SW480 (cell line): Measurements from ENCODE around the gene AMH.
"Not testable (repeated sequence)": the region's sequence is repeated elsewhere in the genome, so short reads cannot be mapped to it uniquely, and the experiment has no call there.

Source experiments
- DNase-seq: peaks from one replicate; pipeline ENCODE4 v3.0.0-alpha.2; 2016; ENCODE audit warnings: low spot score

AMH gene

GRCh38 chr19:2249010-2249866 is at the start of gene AMH:
Gene AMH (plus strand): TSS chr19:2249323. CDS start chr19:2249333, 10 bp downstream.
- no peak for DNase-seq

GRCh38 chr19:2199861-2200623 is 49.1 kb upstream of the AMH start:
- no peak for DNase-seq

- not testable (repeated sequence) for DNase-seq
Observed at GRCh38 chr19:2200624-2201294, 48.4 kb upstream of the AMH start.

- no peak for DNase-seq
Observed at GRCh38 chr19:2201473-2202148, 47.5 kb upstream of the AMH start.

GRCh38 chr19:2202366-2202765 is 46.8 kb upstream of the AMH start:
- DNase-seq: no peak

GRCh38 chr19:2207008-2207407 is 42.1 kb upstream of the AMH start:
- no peak for DNase-seq

- DNase-seq: peak; percentile 44
Observed at GRCh38 chr19:2207991-2208860, 40.9 kb upstream of the AMH start.

- no peak for DNase-seq
Observed at GRCh38 chr19:2208975-2209374, 40.1 kb upstream of the AMH start.

GRCh38 chr19:2209408-2209807 is 39.7 kb upstream of the AMH start:
- DNase-seq: no peak

GRCh38 chr19:2210206-2210605 is 38.9 kb upstream of the AMH start:
- no peak for DNase-seq

- DNase-seq: no peak
Observed at GRCh38 chr19:2210987-2211740, 38.0 kb upstream of the AMH start.

- no peak for DNase-seq
Observed at GRCh38 chr19:2212861-2213711, 36.0 kb upstream of the AMH start.

GRCh38 chr19:2213799-2214198 is 35.3 kb upstream of the AMH start:
- no peak for DNase-seq

GRCh38 chr19:2214251-2214650 is 34.9 kb upstream of the AMH start:
- DNase-seq: no peak

- no peak for DNase-seq
Observed at GRCh38 chr19:2215281-2215751, 33.8 kb upstream of the AMH start.

- DNase-seq: no peak
Observed at GRCh38 chr19:2216361-2217225, 32.5 kb upstream of the AMH start.

- DNase-seq: no peak
Observed at GRCh38 chr19:2217591-2217990, 31.5 kb upstream of the AMH start.

GRCh38 chr19:2219726-2220125 is 29.4 kb upstream of the AMH start:
- DNase-seq: no peak
